Erythroblast (primary cell): Measurements from ENCODE around the gene ABO.

ENCODE experiments used
- GATA1 ChIP-seq: IDR thresholded peaks from 2 replicates; pipeline ENCODE4 v1.6.1; 2011; ENCODE audit warnings: low read depth, mild to moderate bottlenecking, control low read depth, low read length, moderate library complexity
- POLR2A ChIP-seq: IDR thresholded peaks from 2 replicates; pipeline ENCODE4 v1.6.1; 2011; ENCODE audit warnings: mild to moderate bottlenecking, low read length

DNA sequence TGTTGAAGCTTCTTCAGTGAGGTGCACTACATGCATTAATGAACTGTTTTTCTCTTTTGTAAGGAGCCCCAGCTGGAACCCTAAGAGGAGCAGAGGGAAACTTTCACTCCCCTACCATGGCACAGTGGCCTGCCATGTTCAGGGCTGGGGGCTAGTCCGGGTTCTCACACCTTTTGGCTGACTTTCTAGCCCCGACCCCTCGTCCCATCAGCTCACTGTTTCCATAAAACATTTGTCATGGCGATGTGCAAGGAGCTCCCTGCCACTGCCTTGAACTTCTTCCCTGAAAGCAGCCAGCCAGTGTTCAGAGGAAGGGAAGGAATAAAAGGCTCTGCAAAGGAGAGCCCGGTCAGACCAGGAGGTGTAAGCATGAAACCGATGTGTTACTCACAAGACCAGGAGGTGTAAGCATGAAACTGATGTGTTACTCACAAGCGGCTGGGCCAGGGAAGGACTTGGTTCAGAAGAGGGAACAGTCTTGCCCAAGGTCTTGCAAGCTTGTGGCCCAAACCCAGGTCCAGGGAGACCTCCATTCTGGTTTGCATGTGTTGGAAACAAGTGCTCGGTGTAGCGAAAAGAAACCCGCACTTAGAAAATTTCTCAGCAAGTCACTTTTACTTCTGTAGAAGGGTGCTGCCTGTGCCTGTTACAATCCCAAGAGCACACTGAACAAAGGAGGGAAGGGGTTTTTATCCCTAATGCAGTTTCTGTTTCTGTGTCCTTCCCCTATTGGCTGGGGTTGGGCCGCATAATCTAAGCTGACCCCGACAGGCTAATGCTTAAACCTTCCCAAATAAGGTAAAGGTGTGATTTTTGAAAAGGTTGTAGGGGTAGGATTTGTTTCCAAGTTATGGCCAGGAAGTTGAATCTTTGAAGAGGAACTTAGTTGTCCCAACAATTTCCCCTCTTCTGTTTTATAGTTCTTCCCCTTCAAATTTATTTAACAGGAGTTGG is 3.4 kb upstream of the ABO start:
- TF ChIP-seq POLR2A (no peak), GATA1 (no peak)
